A204.1 (cell line): ENCODE measurements around the gene PDZD2.
"Not testable (repeated sequence)": the region's sequence is repeated elsewhere in the genome, so short reads cannot be mapped to it uniquely, and the experiment has no call there.

Experiments used
- FAIRE-seq: peaks from 2 replicates; lab custom pipeline; 2012; peaks lifted over from hg19 to GRCh38; lab: Jason Lieb, UNC

The PDZD2 gene

GRCh38 chr5:31770998-31771397 lies 132.1 kb downstream of the PDZD2 start:
- FAIRE-seq, result no peak

- FAIRE-seq, result no peak
Observed at GRCh38 chr5:31771500-31771899, 132.6 kb downstream of the PDZD2 start.

- FAIRE-seq, result not testable (repeated sequence)
Observed at GRCh38 chr5:31776294-31776693, 137.4 kb downstream of the PDZD2 start.

- FAIRE-seq, result no peak
Observed at GRCh38 chr5:31776976-31777651, 138.2 kb downstream of the PDZD2 start.

GRCh38 chr5:31781772-31782171 lies 142.8 kb downstream of the PDZD2 start:
- FAIRE-seq, result no peak

- FAIRE-seq, result no peak
Observed at GRCh38 chr5:31783086-31783645, 144.2 kb downstream of the PDZD2 start.

- no peak for FAIRE-seq
Observed at GRCh38 chr5:31783731-31784130, 144.8 kb downstream of the PDZD2 start.

- FAIRE-seq, result no peak
Observed at GRCh38 chr5:31786090-31786631, 147.2 kb downstream of the PDZD2 start.

GRCh38 chr5:31794009-31794408 lies 155.1 kb downstream of the PDZD2 start:
- FAIRE-seq, result no peak

- no peak for FAIRE-seq
Observed at GRCh38 chr5:31798168-31798567, 159.2 kb downstream of the PDZD2 start.

GRCh38 chr5:31800351-31800750 lies 161.4 kb downstream of the PDZD2 start:
- FAIRE-seq, result no peak

GRCh38 chr5:31805785-31806400 lies 167.0 kb downstream of the PDZD2 start:
- FAIRE-seq, result no peak

GRCh38 chr5:31806561-31806960 lies 167.6 kb downstream of the PDZD2 start:
- no peak for FAIRE-seq

- FAIRE-seq, result no peak
Observed at GRCh38 chr5:31807789-31808540, 169.0 kb downstream of the PDZD2 start.

GRCh38 chr5:31809050-31809870 lies 170.3 kb downstream of the PDZD2 start:
- FAIRE-seq, result peak; percentile 19

GRCh38 chr5:31811210-31811609 lies 172.3 kb downstream of the PDZD2 start:
- no peak for FAIRE-seq

- no peak for FAIRE-seq
Observed at GRCh38 chr5:31815376-31815775, 176.4 kb downstream of the PDZD2 start.

- FAIRE-seq, result no peak
Observed at GRCh38 chr5:31819926-31820516, 181.1 kb downstream of the PDZD2 start.

GRCh38 chr5:31823472-31823871 lies 184.5 kb downstream of the PDZD2 start:
- no peak for FAIRE-seq

GRCh38 chr5:31824869-31825517 lies 186.1 kb downstream of the PDZD2 start:
- no peak for FAIRE-seq

- FAIRE-seq, result peak; percentile 88
Observed at GRCh38 chr5:31825518-31826068, 186.7 kb downstream of the PDZD2 start.
